Upper lobe of left lung (tissue), 4 donors: Measurements from ENCODE around the gene TMEM161A.

ENCODE experiments used
- POLR2A ChIP-seq, 4 donors: fragments of 450-650 bp; IDR thresholded peaks; one replicate each; pipeline ENCODE4 v1.5.1; 2016 to 2017; ENCODE audit warnings: antibody characterized with exemption in 4 of 4, mild to moderate bottlenecking in 2 of 4
- TF ChIP-seq, protein P1 (sequence below), 6 experiments: fragments of 450-650 bp in 4 of 6; fragments of 200-600 bp in 2 of 6; sonication (generic) in 2 of 6; IDR thresholded peaks; one replicate each; pipeline ENCODE4 v1.5.1; 2016 to 2019; ENCODE audit warnings: antibody characterized with exemption in 6 of 6

DNA sequence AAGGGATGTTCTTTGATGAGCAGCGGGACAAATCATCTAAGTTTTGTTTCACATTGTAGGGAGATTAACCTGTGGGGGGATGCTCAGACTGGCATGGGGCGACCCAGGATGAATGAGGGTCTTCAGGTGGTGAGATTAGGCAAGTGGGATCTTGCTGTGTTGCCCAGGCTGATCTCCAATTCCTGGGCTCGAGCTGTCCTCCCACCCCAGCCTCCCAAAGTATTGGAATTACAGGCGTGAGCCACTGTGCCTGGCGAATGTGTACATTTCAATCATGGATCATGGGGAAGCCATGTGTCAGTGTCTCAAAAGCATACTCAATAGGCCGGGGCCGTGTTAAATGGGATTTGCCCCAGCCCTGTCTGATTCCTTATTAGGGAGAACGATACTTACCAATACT is 66.4 kb downstream of the TMEM161A start:
- TF ChIP-seq, protein P1, sequence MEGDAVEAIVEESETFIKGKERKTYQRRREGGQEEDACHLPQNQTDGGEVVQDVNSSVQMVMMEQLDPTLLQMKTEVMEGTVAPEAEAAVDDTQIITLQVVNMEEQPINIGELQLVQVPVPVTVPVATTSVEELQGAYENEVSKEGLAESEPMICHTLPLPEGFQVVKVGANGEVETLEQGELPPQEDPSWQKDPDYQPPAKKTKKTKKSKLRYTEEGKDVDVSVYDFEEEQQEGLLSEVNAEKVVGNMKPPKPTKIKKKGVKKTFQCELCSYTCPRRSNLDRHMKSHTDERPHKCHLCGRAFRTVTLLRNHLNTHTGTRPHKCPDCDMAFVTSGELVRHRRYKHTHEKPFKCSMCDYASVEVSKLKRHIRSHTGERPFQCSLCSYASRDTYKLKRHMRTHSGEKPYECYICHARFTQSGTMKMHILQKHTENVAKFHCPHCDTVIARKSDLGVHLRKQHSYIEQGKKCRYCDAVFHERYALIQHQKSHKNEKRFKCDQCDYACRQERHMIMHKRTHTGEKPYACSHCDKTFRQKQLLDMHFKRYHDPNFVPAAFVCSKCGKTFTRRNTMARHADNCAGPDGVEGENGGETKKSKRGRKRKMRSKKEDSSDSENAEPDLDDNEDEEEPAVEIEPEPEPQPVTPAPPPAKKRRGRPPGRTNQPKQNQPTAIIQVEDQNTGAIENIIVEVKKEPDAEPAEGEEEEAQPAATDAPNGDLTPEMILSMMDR (IDR thresholded peaks at IDR 0.05), result no peak
- no peak for TF ChIP-seq POLR2A (IDR thresholded peaks at IDR 0.05)
